Activated T-helper 1 cell treated with anti-CD3 and anti-CD28 coated beads, Interleukin-12 subunit alpha, Interleukin-12 subunit beta, Interleukin-2, Interleukin-4 antibody, amounts not matched to agents 30 ng/mL and 10 ng/mL and 1 ng/mL, durations not matched to agents 14 hours and 24 hours and 36 hours (primary cell): ENCODE data around the gene UBE3A. TPM values are rescaled to one million over a fixed set of nuclear protein-coding genes. Genes with fewer than 3 reads are reported as not detected.
"Not testable (repeated sequence)": the region's sequence is repeated elsewhere in the genome, so short reads cannot be mapped to it uniquely, and the experiment has no call there.

Source experiments
- DNase-seq: peaks from one replicate; pipeline ENCODE4 v3.0.0; 2021; ENCODE audit warnings: low spot score
- H3K27ac Mint-ChIP-seq: one replicate; pipeline ENCODE4 v1.8.0; 2021; ENCODE audit warnings: mild to moderate bottlenecking, mixed read lengths
- H3K27me3 Mint-ChIP-seq: one replicate; pipeline ENCODE4 v1.8.0; 2022; ENCODE audit warnings: mild to moderate bottlenecking, moderate library complexity, mixed read lengths; ENCODE audit not compliant: insufficient read depth
- H3K36me3 Mint-ChIP-seq: one replicate; pipeline ENCODE4 v1.8.0; 2021; ENCODE audit warnings: low read depth, mixed read lengths
- H3K4me1 Mint-ChIP-seq: one replicate; pipeline ENCODE4 v1.8.0; 2021; ENCODE audit warnings: low read depth, mixed read lengths
- H3K4me3 Mint-ChIP-seq: one replicate; pipeline ENCODE4 v1.8.0; 2021; ENCODE audit warnings: mild to moderate bottlenecking, moderate library complexity, mixed read lengths
- H3K9me3 Mint-ChIP-seq: one replicate; pipeline ENCODE4 v1.8.0; 2021; ENCODE audit warnings: mixed read lengths
- intact Hi-C: fragments of 100-400 bp; cut with micrococcal nuclease; formaldehyde crosslinking; loops from one replicate; pipeline ENCODE4 v1.15.1; 2024
- total RNA-seq: library from RNA; stranded (reverse); gene quantifications from 2 replicates; pipeline ENCODE4 v1.2.3, GENCODE V29; 2022

UBE3A gene
- total RNA-seq, 1 donor from 2014 or later = 115 TPM

- no peak overlapping the region for H3K4me3 Mint-ChIP-seq
- peaks cover 9% of the 10 kb centered on the region for H3K9me3 Mint-ChIP-seq
- DNase-seq = no peak
- intact Hi-C loops = no loop called here
- H3K36me3 Mint-ChIP-seq = peaks cover 1% of the 10 kb centered on the region
- no peak overlapping the region for H3K27ac Mint-ChIP-seq
- no peaks in the 10 kb centered on the region for H3K27me3 Mint-ChIP-seq
- no peaks in the 10 kb centered on the region for H3K4me1 Mint-ChIP-seq
Observed at GRCh38 chr15:25456196-25456595, 17.4 kb upstream of the UBE3A start.

GRCh38 chr15:25455226-25455625, 16.4 kb upstream of the UBE3A start:
- H3K36me3 Mint-ChIP-seq = peaks cover 1% of the 10 kb centered on the region
- peaks cover 12% of the 10 kb centered on the region for H3K9me3 Mint-ChIP-seq
- DNase-seq = no peak
- no peaks in the 10 kb centered on the region for H3K27me3 Mint-ChIP-seq
- intact Hi-C loops = no loop called here
- no peak overlapping the region for H3K4me3 Mint-ChIP-seq
- H3K27ac Mint-ChIP-seq = no peak overlapping the region
- no peaks in the 10 kb centered on the region for H3K4me1 Mint-ChIP-seq

GRCh38 chr15:25454771-25455170, 15.9 kb upstream of the UBE3A start:
- DNase-seq = no peak
- H3K27me3 Mint-ChIP-seq = no peaks in the 10 kb centered on the region
- no peaks in the 10 kb centered on the region for H3K4me1 Mint-ChIP-seq
- intact Hi-C loops = no loop called here
- peaks cover 12% of the 10 kb centered on the region for H3K9me3 Mint-ChIP-seq
- H3K36me3 Mint-ChIP-seq = peaks cover 1% of the 10 kb centered on the region
- H3K27ac Mint-ChIP-seq = no peak overlapping the region
- H3K4me3 Mint-ChIP-seq = no peak overlapping the region

- H3K27ac Mint-ChIP-seq, H3K27me3 Mint-ChIP-seq, H3K4me3 Mint-ChIP-seq, intact Hi-C loops, DNase-seq, H3K36me3 Mint-ChIP-seq, H3K4me1 Mint-ChIP-seq: not testable (repeated sequence)
- peaks cover 12% of the 10 kb centered on the region for H3K9me3 Mint-ChIP-seq
Observed at GRCh38 chr15:25453246-25453645, 14.4 kb upstream of the UBE3A start.

- DNase-seq = no peak
- Mint-ChIP-seq H3K27me3 (peaks cover 2% of the 10 kb centered on the region), H3K9me3 (peaks cover 20% of the 10 kb centered on the region), H3K36me3 (peaks cover 1% of the 10 kb centered on the region), H3K4me3 (no peak overlapping the region), H3K4me1 (no peaks in the 10 kb centered on the region), H3K27ac (no peak overlapping the region)
- intact Hi-C loops = no loop called here
Observed at GRCh38 chr15:25451501-25451900, 12.7 kb upstream of the UBE3A start.

- DNase-seq = no peak
- H3K27me3 Mint-ChIP-seq = peaks cover 3% of the 10 kb centered on the region
- H3K9me3 Mint-ChIP-seq = peaks cover 14% of the 10 kb centered on the region
- no peaks in the 10 kb centered on the region for H3K4me1 Mint-ChIP-seq
- intact Hi-C loops = no loop called here
- no peak overlapping the region for H3K4me3 Mint-ChIP-seq
- H3K27ac Mint-ChIP-seq = no peak overlapping the region
- peaks cover 1% of the 10 kb centered on the region for H3K36me3 Mint-ChIP-seq
Observed at GRCh38 chr15:25450163-25450562, 11.3 kb upstream of the UBE3A start.

- peaks cover 1% of the 10 kb centered on the region for H3K36me3 Mint-ChIP-seq
- intact Hi-C loops = no loop called here
- no peaks in the 10 kb centered on the region for H3K4me1 Mint-ChIP-seq
- peaks cover 14% of the 10 kb centered on the region for H3K9me3 Mint-ChIP-seq
- H3K4me3 Mint-ChIP-seq = no peak overlapping the region
- no peak overlapping the region for H3K27ac Mint-ChIP-seq
- peaks cover 3% of the 10 kb centered on the region for H3K27me3 Mint-ChIP-seq
- DNase-seq = no peak
Observed at GRCh38 chr15:25446076-25446475, 7.3 kb upstream of the UBE3A start.

- intact Hi-C loops = no loop called here
- H3K4me3 Mint-ChIP-seq = no peak overlapping the region
- no peaks in the 10 kb centered on the region for H3K4me1 Mint-ChIP-seq
- peaks cover 12% of the 10 kb centered on the region for H3K9me3 Mint-ChIP-seq
- no peak for DNase-seq
- H3K27me3 Mint-ChIP-seq = peaks cover 3% of the 10 kb centered on the region
- H3K36me3 Mint-ChIP-seq = peaks cover 1% of the 10 kb centered on the region
- no peak overlapping the region for H3K27ac Mint-ChIP-seq
Observed at GRCh38 chr15:25445412-25445811, 6.6 kb upstream of the UBE3A start.

GRCh38 chr15:25441111-25441510, 2.3 kb upstream of the UBE3A start:
- Mint-ChIP-seq H3K36me3 (peaks cover 4% of the 10 kb centered on the region), H3K27me3 (peaks cover 1% of the 10 kb centered on the region), H3K9me3 (peaks cover 5% of the 10 kb centered on the region), H3K4me1 (peaks cover 16% of the 10 kb centered on the region), H3K4me3 (no peak overlapping the region), H3K27ac (no peak overlapping the region)
- no peak for DNase-seq
- intact Hi-C loops = no loop called here

- peaks cover 5% of the 10 kb centered on the region for H3K9me3 Mint-ChIP-seq
- peaks cover 5% of the 10 kb centered on the region for H3K36me3 Mint-ChIP-seq
- H3K27ac Mint-ChIP-seq = peak overlapping the region; percentile 86
- H3K27me3 Mint-ChIP-seq = no peaks in the 10 kb centered on the region
- no peak for DNase-seq
- intact Hi-C loops = loop anchor here (1.0 to 5.0 kb wide), 6 partner anchors 73 to 667 kb away; partner anchors contain the start of gene ATP10A
- H3K4me3 Mint-ChIP-seq = peak overlapping the region; percentile 84
- peaks cover 33% of the 10 kb centered on the region for H3K4me1 Mint-ChIP-seq
Observed at GRCh38 chr15:25439369-25439836, 579 bp upstream of the UBE3A start.

- peaks cover 5% of the 10 kb centered on the region for H3K9me3 Mint-ChIP-seq
- peaks cover 5% of the 10 kb centered on the region for H3K36me3 Mint-ChIP-seq
- intact Hi-C loops = loop anchor here (2.0 to 5.0 kb wide), 3 partner anchors 86 to 666 kb away; partner anchors contain the start of gene ATP10A
- peak overlapping the region; percentile 85 for H3K27ac Mint-ChIP-seq
- peak; percentile 41 for DNase-seq
- peaks cover 33% of the 10 kb centered on the region for H3K4me1 Mint-ChIP-seq
- peak overlapping the region; percentile 90 for H3K4me3 Mint-ChIP-seq
- H3K27me3 Mint-ChIP-seq = no peaks in the 10 kb centered on the region
Observed at GRCh38 chr15:25437777-25438600, 835 bp downstream of the UBE3A start.

- Mint-ChIP-seq H3K36me3 (peaks cover 6% of the 10 kb centered on the region), H3K27ac (no peak overlapping the region), H3K27me3 (no peaks in the 10 kb centered on the region), H3K4me1 (peaks cover 38% of the 10 kb centered on the region), H3K4me3 (peak overlapping the region; percentile 90), H3K9me3 (no peaks in the 10 kb centered on the region)
- DNase-seq = no peak
- intact Hi-C loops = loop anchor here (1.0 to 5.0 kb wide), 3 partner anchors 68 to 664 kb away; no protein-coding TSS in a partner anchor
Observed at GRCh38 chr15:25436707-25437106, 2.1 kb downstream of the UBE3A start.

- Mint-ChIP-seq H3K27me3 (no peaks in the 10 kb centered on the region), H3K9me3 (no peaks in the 10 kb centered on the region), H3K4me3 (peak overlapping the region; percentile 77), H3K36me3 (peaks cover 6% of the 10 kb centered on the region), H3K4me1 (peaks cover 38% of the 10 kb centered on the region), H3K27ac (no peak overlapping the region)
- no peak for DNase-seq
- intact Hi-C loops = loop anchor here (1.0 to 5.0 kb wide), 3 partner anchors 67 to 663 kb away; no protein-coding TSS in a partner anchor
Observed at GRCh38 chr15:25435474-25436243, 3.2 kb downstream of the UBE3A start.
